Fibroblast of the aortic adventitia (primary cell): ENCODE measurements around the gene PPIL6. TPM values are rescaled to one million over a fixed set of nuclear protein-coding genes. Genes with fewer than 3 reads are reported as not detected.

ENCODE experiments used
- DNase-seq: peaks from one replicate; pipeline ENCODE4 v3.0.0-alpha.2; 2010; ENCODE audit warnings: low read depth
- H3K4me3 ChIP-seq: 2 replicates; pipeline ENCODE4 v1.5.1; 2011; ENCODE audit warnings: low read depth, mild to moderate bottlenecking, control low read depth, low read length, moderate library complexity
- CTCF ChIP-seq: IDR thresholded peaks from 2 replicates; pipeline ENCODE4 v1.5.1; 2011; ENCODE audit warnings: mild to moderate bottlenecking, low read length, control low read depth, inconsistent platforms; ENCODE audit not compliant: insufficient read depth
- total RNA-seq: library from RNA; depleted of rRNA; stranded (reverse); fragments of >200 nt; gene quantifications from 2 replicates; pipeline ENCODE4 v1.2.3, GENCODE V29; 2012; ENCODE audit warnings: low replicate concordance

PPIL6 gene
- total RNA-seq, 1 donor, result 5.8 TPM

GRCh38 chr6:109434456-109434855 is 6.0 kb downstream of the PPIL6 start:
- TF ChIP-seq CTCF, result no peak
- no peak overlapping the region for H3K4me3 ChIP-seq
- DNase-seq, result peak; percentile 22

- no peak for DNase-seq
- TF ChIP-seq CTCF, result no peak
- no peak overlapping the region for H3K4me3 ChIP-seq
These were observed 10.9 kb downstream of the PPIL6 start for GRCh38 chr6:109429496-109429895.

- H3K4me3 ChIP-seq, result no peak overlapping the region
- peak; percentile 85 for DNase-seq
- TF ChIP-seq CTCF, result no peak
These were observed 11.4 kb downstream of the PPIL6 start for GRCh38 chr6:109428889-109429477.

- H3K4me3 ChIP-seq, result no peak overlapping the region
- TF ChIP-seq CTCF, result no peak
- DNase-seq, result peak; percentile 44
These were observed 15.5 kb downstream of the PPIL6 start for GRCh38 chr6:109424946-109425345.

- no peak overlapping the region for H3K4me3 ChIP-seq
- TF ChIP-seq CTCF, result no peak
- DNase-seq, result no peak
These were observed 19.2 kb downstream of the PPIL6 start for GRCh38 chr6:109421184-109421583.

GRCh38 chr6:109420751-109421150 is 19.7 kb downstream of the PPIL6 start:
- DNase-seq, result no peak
- no peak for TF ChIP-seq CTCF
- no peak overlapping the region for H3K4me3 ChIP-seq

GRCh38 chr6:109417646-109418045 is 22.8 kb downstream of the PPIL6 start:
- no peak for DNase-seq
- H3K4me3 ChIP-seq, result no peak overlapping the region

More at GRCh38 chr6:109417646-109418045, 22.8 kb downstream of the PPIL6 start:
- no peak for TF ChIP-seq CTCF
